Caco-2 (cell line): Measurements from ENCODE around the gene KRT39. TPM values are rescaled to one million over a fixed set of nuclear protein-coding genes. Genes with fewer than 3 reads are reported as not detected.

ENCODE experiments used
- BruUV-seq: library from RNA; stranded (reverse); fragments of 400-500 nt; replicated peaks from 2 replicates; lab custom pipeline; 2021; lab: Mats Ljungman, UMichigan
- CTCF ChIA-PET: fragments of 300-600 bp; sonication (Branson Sonifier 250); formaldehyde crosslinking; loops from one replicate; lab custom pipeline; 2022; ENCODE audit warnings: antibody characterized with exemption; lab: Charles Lee
- POLR2A ChIA-PET: fragments of 300-600 bp; sonication (Branson Sonifier 250); formaldehyde crosslinking; loops from one replicate; lab custom pipeline; 2022; ENCODE audit warnings: antibody characterized with exemption; lab: Charles Lee
- DNase-seq, 2 experiments: peaks; one replicate each; pipeline versions ENCODE4 v3.0.0 to v3.0.0-alpha.2; 2020 to 2022
- H3K27me3 ChIP-seq: replicated peaks from 2 replicates; pipeline ENCODE4 v1.6.0; 2011; ENCODE audit warnings: low read length; ENCODE audit not compliant: control insufficient read depth, insufficient read depth
- H3K36me3 ChIP-seq: 2 replicates; pipeline ENCODE4 v1.5.1; 2011; ENCODE audit warnings: low read length; ENCODE audit not compliant: control insufficient read depth, insufficient read depth
- H3K4me1 ChIP-seq: fragments of 250-450 bp; sonication (Bioruptor Pico); 2 replicates; pipeline ENCODE4 v1.5.1; 2020; ENCODE audit warnings: mild to moderate bottlenecking
- H3K4me3 ChIP-seq: 2 replicates; pipeline ENCODE4 v1.5.1; 2011; ENCODE audit warnings: low read depth, mild to moderate bottlenecking, control low read depth, low read length
- H3K9me3 ChIP-seq: fragments of 250-450 bp; sonication (Bioruptor Pico); 2 replicates; pipeline ENCODE4 v1.5.1; 2020; ENCODE audit warnings: mild to moderate bottlenecking, moderate library complexity
- H3K27ac Mint-ChIP-seq: one replicate; pipeline ENCODE4 v1.8.0; 2022; ENCODE audit warnings: mixed read lengths; ENCODE audit not compliant: unreplicated experiment
- H3K27me3 Mint-ChIP-seq: one replicate; pipeline ENCODE4 v1.8.0; 2022; ENCODE audit warnings: mixed read lengths; ENCODE audit not compliant: insufficient read depth, unreplicated experiment
- H3K36me3 Mint-ChIP-seq: one replicate; pipeline ENCODE4 v1.8.0; 2022; ENCODE audit warnings: mild to moderate bottlenecking, mixed read lengths; ENCODE audit not compliant: insufficient read depth, unreplicated experiment
- H3K4me1 Mint-ChIP-seq: one replicate; pipeline ENCODE4 v1.8.0; 2022; ENCODE audit warnings: low read depth, mixed read lengths; ENCODE audit not compliant: unreplicated experiment
- H3K4me3 Mint-ChIP-seq: one replicate; pipeline ENCODE4 v1.8.0; 2022; ENCODE audit warnings: mild to moderate bottlenecking, moderate library complexity, mixed read lengths; ENCODE audit not compliant: unreplicated experiment
- H3K9me3 Mint-ChIP-seq: one replicate; pipeline ENCODE4 v1.8.0; 2022; ENCODE audit warnings: mixed read lengths; ENCODE audit not compliant: unreplicated experiment
- intact Hi-C: fragments of 100-400 bp; cut with micrococcal nuclease; formaldehyde crosslinking; loops from one replicate; pipeline ENCODE4 v1.10.0; 2022; ENCODE audit not compliant: unreplicated experiment
- total RNA-seq: library from RNA; stranded (reverse); gene quantifications from 2 replicates; pipeline ENCODE4 v1.2.3, GENCODE V29; 2022
- TF ChIP-seq, protein P1 (sequence below), 2 experiments: fragments of 200-600 bp in 1 of 2; IDR thresholded peaks; 1 replicate in 1 of 2; 2 replicates in 1 of 2; pipeline versions ENCODE4 v1.5.1 to v1.8.0; 2011 to 2022; ENCODE audit warnings: antibody characterized with exemption in 1 of 2, control low read depth in 1 of 2, inconsistent platforms in 1 of 2, low read depth in 1 of 2, low read length in 1 of 2, mild to moderate bottlenecking in 1 of 2, moderate library complexity in 1 of 2; ENCODE audit not compliant: insufficient read depth in 1 of 2, severe bottlenecking in 1 of 2, unreplicated experiment in 1 of 2

KRT39 gene
- total RNA-seq, 1 experiment from 2014 or later: not detected

DNA sequence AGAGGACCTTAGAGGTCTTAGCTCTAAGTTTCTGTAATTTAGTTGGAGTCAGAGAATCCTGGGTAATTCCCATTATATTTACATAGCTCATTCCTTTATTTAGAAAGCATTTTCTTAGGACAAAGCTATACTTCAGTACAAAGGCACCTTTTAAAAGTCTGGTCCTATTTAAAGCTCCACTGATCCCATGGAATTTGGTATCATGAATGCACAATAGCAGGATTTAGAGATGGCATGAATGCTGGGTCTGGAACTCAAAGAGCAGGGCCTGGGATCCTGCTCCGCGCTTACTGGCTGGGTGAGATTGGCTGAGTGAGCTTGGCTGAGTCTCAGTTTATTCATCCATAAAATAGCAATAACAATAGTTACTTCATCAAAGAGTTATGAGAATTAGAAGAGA lies 34.1 kb downstream of the KRT39 start:
- Histone ChIP-seq H3K9me3 (no peaks in the 10 kb centered on the region), H3K27me3 (no peaks in the 10 kb centered on the region), H3K4me3 (no peak overlapping the region), H3K4me1 (peaks cover 50% of the 10 kb centered on the region), H3K36me3 (no peaks in the 10 kb centered on the region)
- Mint-ChIP-seq H3K4me1 (peaks cover 29% of the 10 kb centered on the region), H3K27me3 (no peaks in the 10 kb centered on the region), H3K36me3 (peaks cover 41% of the 10 kb centered on the region), H3K27ac (no peak overlapping the region), H3K9me3 (no peaks in the 10 kb centered on the region), H3K4me3 (no peak overlapping the region)
- BruUV-seq: no TSS peak
- POLR2A ChIA-PET: interaction anchor here (0.7 kb wide), 1 partner anchor 93 kb away, joined by 3 read pairs; no protein-coding TSS in a partner anchor
- TF ChIP-seq, protein P1, sequence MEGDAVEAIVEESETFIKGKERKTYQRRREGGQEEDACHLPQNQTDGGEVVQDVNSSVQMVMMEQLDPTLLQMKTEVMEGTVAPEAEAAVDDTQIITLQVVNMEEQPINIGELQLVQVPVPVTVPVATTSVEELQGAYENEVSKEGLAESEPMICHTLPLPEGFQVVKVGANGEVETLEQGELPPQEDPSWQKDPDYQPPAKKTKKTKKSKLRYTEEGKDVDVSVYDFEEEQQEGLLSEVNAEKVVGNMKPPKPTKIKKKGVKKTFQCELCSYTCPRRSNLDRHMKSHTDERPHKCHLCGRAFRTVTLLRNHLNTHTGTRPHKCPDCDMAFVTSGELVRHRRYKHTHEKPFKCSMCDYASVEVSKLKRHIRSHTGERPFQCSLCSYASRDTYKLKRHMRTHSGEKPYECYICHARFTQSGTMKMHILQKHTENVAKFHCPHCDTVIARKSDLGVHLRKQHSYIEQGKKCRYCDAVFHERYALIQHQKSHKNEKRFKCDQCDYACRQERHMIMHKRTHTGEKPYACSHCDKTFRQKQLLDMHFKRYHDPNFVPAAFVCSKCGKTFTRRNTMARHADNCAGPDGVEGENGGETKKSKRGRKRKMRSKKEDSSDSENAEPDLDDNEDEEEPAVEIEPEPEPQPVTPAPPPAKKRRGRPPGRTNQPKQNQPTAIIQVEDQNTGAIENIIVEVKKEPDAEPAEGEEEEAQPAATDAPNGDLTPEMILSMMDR (IDR thresholded peaks at IDR 0.05; ENCODE audit: insufficient read depth in 1 of 2, low read depth in 1 of 2, low read length in 1 of 2, severe bottlenecking in 1 of 2, unreplicated experiment in 1 of 2): no peak
- CTCF ChIA-PET: interaction anchor here (0.6 to 1.1 kb wide), 3 partner anchors 24 to 730 kb away, joined by 3 to 5 read pairs (median 3); no protein-coding TSS in a partner anchor
- intact Hi-C loops: no loop called here
- no peak for DNase-seq

DNA sequence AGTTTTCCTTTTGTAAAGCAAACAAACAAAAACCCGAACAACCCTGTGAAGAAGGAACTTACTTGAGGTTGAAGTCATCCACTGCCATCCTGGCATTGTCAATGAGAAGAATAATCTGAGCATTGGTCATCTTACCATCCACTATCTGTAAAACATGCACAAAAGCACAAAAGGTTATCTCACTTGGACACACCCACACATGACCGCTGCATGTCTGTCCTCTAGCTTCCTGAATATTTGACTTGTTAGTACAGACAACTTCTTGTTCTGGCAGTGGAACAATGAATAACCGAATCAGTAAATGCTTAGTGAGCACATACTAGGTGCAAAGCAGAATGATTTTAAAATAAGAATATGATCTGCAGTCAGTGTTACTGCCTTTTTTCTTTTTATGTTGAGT lies 35.4 kb downstream of the KRT39 start:
- Mint-ChIP-seq H3K36me3 (peaks cover 43% of the 10 kb centered on the region), H3K4me3 (no peak overlapping the region), H3K27me3 (no peaks in the 10 kb centered on the region), H3K4me1 (peaks cover 24% of the 10 kb centered on the region), H3K9me3 (no peaks in the 10 kb centered on the region), H3K27ac (no peak overlapping the region)
- ChIA-PET POLR2A (no interaction called here), CTCF (no interaction called here)
- no TSS peak for BruUV-seq
- peaks cover 37% of the 10 kb centered on the region for H3K4me1 ChIP-seq
- H3K4me3 ChIP-seq: no peak overlapping the region
- no peaks in the 10 kb centered on the region for H3K27me3 ChIP-seq
- no peak for DNase-seq
- TF ChIP-seq, protein P1 (IDR thresholded peaks at IDR 0.05; ENCODE audit: insufficient read depth in 1 of 2, low read depth in 1 of 2, low read length in 1 of 2, severe bottlenecking in 1 of 2, unreplicated experiment in 1 of 2): no peak
- intact Hi-C loops: no loop called here
- no peaks in the 10 kb centered on the region for H3K36me3 ChIP-seq
- no peaks in the 10 kb centered on the region for H3K9me3 ChIP-seq

DNA sequence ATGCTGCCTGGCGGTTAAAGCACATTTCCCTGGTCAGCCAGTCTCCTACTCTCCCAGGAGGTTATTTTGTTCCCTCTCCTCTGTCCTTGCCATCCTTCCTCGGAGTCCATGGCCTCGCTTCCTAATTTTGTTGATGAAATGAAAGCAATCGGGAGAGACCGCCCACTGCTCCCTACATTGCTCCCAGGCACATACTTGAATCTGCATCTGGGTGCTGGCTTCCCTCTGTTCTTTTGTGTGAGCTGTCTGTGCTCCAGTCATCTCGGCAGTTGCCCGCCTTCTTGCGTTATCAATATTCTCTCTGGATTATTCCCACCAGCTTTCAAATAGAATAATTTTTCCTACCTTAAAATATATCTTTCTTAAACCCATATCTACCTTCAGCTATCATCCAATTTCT lies 40.4 kb downstream of the KRT39 start:
- no TSS peak for BruUV-seq
- H3K27me3 Mint-ChIP-seq: no peaks in the 10 kb centered on the region
- intact Hi-C loops: no loop called here
- no peaks in the 10 kb centered on the region for H3K36me3 ChIP-seq
- no peak overlapping the region for H3K27ac Mint-ChIP-seq
- H3K4me1 ChIP-seq: peaks cover 3% of the 10 kb centered on the region
- no peaks in the 10 kb centered on the region for H3K9me3 ChIP-seq
- peaks cover 7% of the 10 kb centered on the region for H3K4me1 Mint-ChIP-seq
- no peaks in the 10 kb centered on the region for H3K27me3 ChIP-seq
- H3K36me3 Mint-ChIP-seq: peaks cover 48% of the 10 kb centered on the region
- CTCF ChIA-PET: no interaction called here
- no peak for DNase-seq
- POLR2A ChIA-PET: no interaction called here
- H3K4me3 Mint-ChIP-seq: no peak overlapping the region
- no peaks in the 10 kb centered on the region for H3K9me3 Mint-ChIP-seq
- TF ChIP-seq, protein P1 (IDR thresholded peaks at IDR 0.05; ENCODE audit: insufficient read depth in 1 of 2, low read depth in 1 of 2, low read length in 1 of 2, severe bottlenecking in 1 of 2, unreplicated experiment in 1 of 2): no peak
- no peak overlapping the region for H3K4me3 ChIP-seq
